Astrocyte of the spinal cord (primary cell): Measurements from ENCODE around the gene ACIN1.

Experiments
- DNase-seq: peaks from one replicate; pipeline ENCODE4 v3.0.0; 2011; ENCODE audit warnings: low read depth, low spot score
- H3K4me3 ChIP-seq: 2 replicates; pipeline ENCODE4 v1.5.1; 2011; ENCODE audit warnings: low read depth, mild to moderate bottlenecking, low read length, moderate library complexity
- CTCF ChIP-seq: IDR thresholded peaks from 2 replicates; pipeline ENCODE4 v1.5.1; 2012; ENCODE audit warnings: low read depth, mild to moderate bottlenecking, low read length, inconsistent platforms
- in situ Hi-C: cut with HindIII; loops from 2 replicates; pipeline ENCODE4 v1.10.0; 2017; ENCODE audit warnings: low sequenced_read_pairs

Gene ACIN1

GRCh38 chr14:23068789-23069412 is 26.0 kb downstream of the ACIN1 start:
- H3K4me3 ChIP-seq = peak overlapping the region; percentile 8
- DNase-seq = peak; percentile 92
- in situ Hi-C loops = no loop called here
- TF ChIP-seq CTCF = peak; percentile 99

- in situ Hi-C loops = no loop called here
- no peak for DNase-seq
- no peak for TF ChIP-seq CTCF
- H3K4me3 ChIP-seq = peak overlapping the region; percentile 8
Measured at GRCh38 chr14:23067847-23068788, 26.8 kb downstream of the ACIN1 start.

DNA sequence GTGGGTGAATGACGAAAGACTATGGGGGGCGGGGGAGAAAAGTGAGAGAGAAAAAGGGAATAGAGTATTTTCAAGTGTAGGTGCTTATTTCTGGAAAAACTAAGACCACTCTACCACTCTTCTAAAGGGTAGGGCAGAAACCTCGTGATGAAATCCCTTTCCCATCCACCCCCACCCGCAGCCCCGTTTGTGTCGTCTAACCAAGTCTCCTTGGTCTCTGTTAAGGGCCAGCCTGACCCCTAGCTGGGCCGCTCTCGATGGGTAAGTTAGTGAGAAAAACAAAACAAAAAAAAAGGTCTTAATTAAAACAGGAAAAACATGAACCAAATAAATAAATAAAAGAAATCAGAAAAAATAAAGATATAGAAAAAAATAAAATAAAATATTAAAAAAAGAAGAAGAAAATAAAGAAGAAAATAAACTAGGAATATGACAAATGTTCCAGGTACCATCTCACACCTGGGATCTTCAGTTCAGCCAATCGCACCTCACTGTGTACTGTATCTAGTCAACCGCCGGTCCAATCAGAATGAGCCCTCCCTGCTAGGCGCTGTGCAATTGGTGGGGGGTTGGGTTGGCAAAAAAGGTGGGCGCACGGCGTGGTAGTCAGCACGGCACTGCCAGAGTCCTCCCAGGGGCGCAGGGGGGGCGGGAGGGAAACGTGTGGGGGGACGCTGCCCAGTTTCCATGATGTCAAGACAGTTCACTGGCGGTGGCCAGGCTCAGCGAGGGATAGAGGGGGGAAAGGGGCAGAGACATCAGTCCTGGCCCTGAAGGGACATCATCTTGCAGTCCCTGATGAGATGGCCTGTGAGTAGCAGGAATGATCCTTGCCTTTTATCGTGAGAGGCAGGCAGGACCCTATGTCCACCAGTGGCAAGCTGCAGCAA is 27.8 kb downstream of the ACIN1 start:
- TF ChIP-seq CTCF = no peak
- DNase-seq = no peak
- in situ Hi-C loops = no loop called here
- no peak overlapping the region for H3K4me3 ChIP-seq

DNA sequence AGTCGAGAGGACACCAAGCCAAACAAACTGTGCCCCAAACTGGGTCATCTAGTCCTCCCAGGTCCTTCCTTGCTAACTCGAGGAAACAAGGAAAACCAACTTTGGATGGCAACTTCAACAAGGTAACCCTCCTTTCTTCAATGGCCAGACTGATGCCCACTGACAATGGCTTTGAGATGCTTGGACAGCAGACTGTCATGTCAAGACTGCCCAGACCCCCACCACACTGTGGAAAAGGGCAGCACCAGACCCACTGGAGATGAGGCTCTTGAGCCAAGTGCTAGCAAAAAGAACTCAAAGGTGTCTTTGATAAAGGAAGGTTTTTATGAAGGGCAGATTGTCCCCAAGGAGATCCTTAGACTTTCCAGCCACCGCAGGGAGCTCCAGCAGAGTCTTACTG is 28.6 kb downstream of the ACIN1 start:
- no peak for DNase-seq
- TF ChIP-seq CTCF = no peak
- in situ Hi-C loops = no loop called here
- no peak overlapping the region for H3K4me3 ChIP-seq

DNA sequence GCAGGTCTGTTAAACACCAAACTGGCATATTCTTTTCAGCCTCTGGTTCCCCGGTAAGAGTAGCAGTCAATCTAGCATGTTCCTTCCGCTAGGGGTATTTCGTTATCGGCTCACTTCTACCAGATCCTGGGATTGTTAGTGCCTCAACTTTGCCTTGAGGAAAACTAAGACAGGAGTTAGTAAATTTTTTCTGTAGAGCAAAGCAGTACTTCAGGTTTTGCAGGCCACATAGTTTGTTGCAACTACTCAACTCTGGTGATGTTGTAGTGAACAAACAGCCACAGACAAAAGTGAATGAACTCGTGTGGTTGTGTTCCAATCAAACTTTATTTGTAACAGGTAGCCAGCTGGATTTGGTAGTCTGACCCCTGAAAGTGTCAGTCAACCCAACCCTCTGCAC is 31.3 kb downstream of the ACIN1 start:
- no peak for TF ChIP-seq CTCF
- no peak overlapping the region for H3K4me3 ChIP-seq
- in situ Hi-C loops = no loop called here
- no peak for DNase-seq

DNA sequence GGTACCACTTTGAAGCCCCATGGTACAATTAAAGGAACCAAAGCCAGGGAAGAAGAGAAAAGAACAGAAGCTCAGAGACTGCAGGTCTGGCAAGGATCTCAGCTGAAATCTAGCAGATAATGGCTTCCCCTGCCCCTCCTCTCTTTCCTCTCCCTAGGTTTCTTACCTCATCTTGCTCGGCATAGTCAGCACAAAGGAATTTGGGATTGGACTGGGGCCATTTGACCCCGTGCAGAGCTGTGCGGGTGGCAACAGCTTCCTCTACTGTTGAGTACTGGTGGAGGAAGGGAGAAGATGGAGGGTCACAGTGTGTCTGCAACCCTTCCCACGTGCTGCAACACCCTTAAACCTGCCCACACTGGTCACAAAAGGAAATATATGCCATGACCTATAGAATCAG is 32.9 kb downstream of the ACIN1 start:
- H3K4me3 ChIP-seq = no peak overlapping the region
- TF ChIP-seq CTCF = no peak
- peak; percentile 97 for DNase-seq
- in situ Hi-C loops = no loop called here
